ENCODE measurements around the gene YWHAG.

GRCh38 chr7:76318488-76319353 is 40.1 kb downstream of the YWHAG start:
- no peak for TF ChIP-seq POLR2A (IDR thresholded peaks at IDR 0.05)
- peak in 2 of 3 donors; percentile 44 to 53 for TF ChIP-seq POLR2AphosphoS5 (IDR thresholded peaks at IDR 0.05)
